ENCODE results near the gene RPL10A. TPM values are rescaled to one million over a fixed set of nuclear protein-coding genes. Genes with fewer than 3 reads are reported as not detected.

RPL10A gene
- total and polyA plus RNA-seq, 10 donors = 962 to 3,148 (median 1,054) TPM

- Histone ChIP-seq H3K4me1 (peaks cover 13 to 36% (median 24%) of the 10 kb centered on the region in 6 donors), H3K4me3 (no peak overlapping the region), H3K27me3 (replicated peaks in 1 of 7) (no peaks in the 10 kb centered on the region), H3K27ac (no peak overlapping the region), H3K9me3 (no peaks in the 10 kb centered on the region), H3K36me3 (no peaks in the 10 kb centered on the region)
- no peak for DNase-seq
- WGBS, 5 donors = 76 to 86% (median 81%) methylated on average over 7 of the region's 7 CpGs
- intact Hi-C loops (cut with DNase I; ENCODE audit: low total_unique reads) = no loop called here
- no peak for TF ChIP-seq POLR2AphosphoS5 (IDR thresholded peaks at IDR 0.05)
- TF ChIP-seq, protein P1, sequence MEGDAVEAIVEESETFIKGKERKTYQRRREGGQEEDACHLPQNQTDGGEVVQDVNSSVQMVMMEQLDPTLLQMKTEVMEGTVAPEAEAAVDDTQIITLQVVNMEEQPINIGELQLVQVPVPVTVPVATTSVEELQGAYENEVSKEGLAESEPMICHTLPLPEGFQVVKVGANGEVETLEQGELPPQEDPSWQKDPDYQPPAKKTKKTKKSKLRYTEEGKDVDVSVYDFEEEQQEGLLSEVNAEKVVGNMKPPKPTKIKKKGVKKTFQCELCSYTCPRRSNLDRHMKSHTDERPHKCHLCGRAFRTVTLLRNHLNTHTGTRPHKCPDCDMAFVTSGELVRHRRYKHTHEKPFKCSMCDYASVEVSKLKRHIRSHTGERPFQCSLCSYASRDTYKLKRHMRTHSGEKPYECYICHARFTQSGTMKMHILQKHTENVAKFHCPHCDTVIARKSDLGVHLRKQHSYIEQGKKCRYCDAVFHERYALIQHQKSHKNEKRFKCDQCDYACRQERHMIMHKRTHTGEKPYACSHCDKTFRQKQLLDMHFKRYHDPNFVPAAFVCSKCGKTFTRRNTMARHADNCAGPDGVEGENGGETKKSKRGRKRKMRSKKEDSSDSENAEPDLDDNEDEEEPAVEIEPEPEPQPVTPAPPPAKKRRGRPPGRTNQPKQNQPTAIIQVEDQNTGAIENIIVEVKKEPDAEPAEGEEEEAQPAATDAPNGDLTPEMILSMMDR (IDR thresholded peaks at IDR 0.05 in 8 of 11, conservative IDR thresholded peaks at IDR 0.05 in 3 of 11) = no peak
- no peak for TF ChIP-seq POLR2A (IDR thresholded peaks at IDR 0.05)
Observed at GRCh38 chr6:35448191-35448590, 20.0 kb upstream of the RPL10A start.

DNA sequence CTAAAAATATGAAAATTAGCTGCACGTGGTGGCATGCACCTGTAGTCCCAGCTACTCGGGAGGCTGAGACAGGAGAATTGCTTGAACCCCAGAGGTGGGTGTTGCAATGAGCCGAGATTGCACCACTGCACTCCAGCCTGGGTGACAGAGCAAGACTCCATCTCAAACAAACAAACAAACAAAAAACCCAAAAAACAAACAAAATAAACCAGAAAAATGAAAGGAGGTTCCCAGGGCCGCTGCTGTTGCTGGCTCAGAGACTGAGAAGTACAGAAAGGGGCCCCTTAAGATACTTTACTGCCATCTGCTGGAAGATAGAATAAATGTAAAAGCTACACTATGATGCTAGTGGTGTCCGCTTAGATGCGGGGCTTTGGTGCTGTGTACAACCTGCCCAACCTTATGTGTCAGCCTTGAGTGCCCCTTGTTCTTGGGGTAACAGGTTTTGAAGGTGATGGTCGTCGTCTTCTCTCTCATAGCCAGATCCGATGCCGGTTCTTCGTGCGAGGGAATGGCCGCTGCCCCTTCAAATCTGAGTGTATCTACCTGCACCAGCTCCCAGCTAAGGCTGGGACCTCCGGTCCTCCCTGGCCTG lies 18.8 kb upstream of the RPL10A start:
- no peak for DNase-seq
- 31 to 41% (median 34%) methylated on average over 14 of the region's 14 CpGs for WGBS, 5 donors
- intact Hi-C loops (cut with DNase I; ENCODE audit: low total_unique reads) = no loop called here
- H3K27ac ChIP-seq = no peak overlapping the region
- no peak overlapping the region for H3K4me3 ChIP-seq
- H3K27me3 ChIP-seq (replicated peaks in 1 of 7) = no peaks in the 10 kb centered on the region
- no peaks in the 10 kb centered on the region for H3K9me3 ChIP-seq
- no peaks in the 10 kb centered on the region for H3K36me3 ChIP-seq
- TF ChIP-seq POLR2AphosphoS5 (IDR thresholded peaks at IDR 0.05) = no peak
- TF ChIP-seq, protein P1 (IDR thresholded peaks at IDR 0.05 in 8 of 11, conservative IDR thresholded peaks at IDR 0.05 in 3 of 11) = peak; percentile 63 to 84 (median 78)
- peaks cover 22 to 48% (median 31%) of the 10 kb centered on the region in 6 donors for H3K4me1 ChIP-seq

DNA sequence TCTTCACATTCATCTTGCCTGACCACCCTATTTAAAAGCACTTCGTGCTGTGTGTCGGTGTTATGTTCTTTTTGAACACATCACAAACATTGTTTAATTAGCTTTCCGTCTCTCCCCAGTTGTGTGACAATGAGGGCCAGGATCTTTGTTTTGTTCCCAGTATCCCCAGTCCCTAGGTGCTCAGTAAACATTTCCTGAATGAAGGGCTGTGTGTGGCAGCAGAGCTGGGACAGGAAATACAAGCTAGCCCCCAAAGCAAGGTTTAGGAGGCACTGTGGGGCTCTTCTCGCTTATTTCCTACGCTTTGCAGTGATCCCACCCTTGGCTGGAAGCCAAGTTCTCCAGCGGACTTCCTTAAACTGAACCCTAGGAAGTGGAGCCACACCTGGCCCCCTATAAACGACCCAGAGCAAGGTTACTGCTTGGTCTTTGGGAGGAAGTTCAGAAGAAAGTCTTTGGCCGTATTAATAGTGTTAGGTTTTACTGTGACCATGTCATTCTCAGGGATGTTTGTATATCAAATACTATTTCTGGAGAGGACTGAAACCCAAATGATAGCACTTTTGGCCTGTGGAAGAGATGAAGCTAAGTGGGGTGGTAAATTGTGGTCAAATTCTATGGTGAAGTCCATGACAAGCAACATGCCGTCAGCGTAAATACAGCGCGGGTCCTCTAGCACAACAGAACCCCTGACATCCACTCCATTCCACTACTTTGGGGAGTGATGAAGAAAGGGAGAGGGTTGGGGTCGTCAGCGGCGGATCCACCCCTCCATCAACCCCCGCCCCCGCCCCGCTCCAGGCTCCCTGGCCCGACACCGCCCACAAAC lies 16.6 kb upstream of the RPL10A start:
- Histone ChIP-seq H3K27me3 (replicated peaks in 1 of 7) (no peaks in the 10 kb centered on the region), H3K27ac (peak overlapping the region in 7 of 8 donors; percentile 59 to 88 (median 79)), H3K4me1 (peaks cover 22 to 51% (median 31%) of the 10 kb centered on the region in 6 donors), H3K9me3 (no peaks in the 10 kb centered on the region), H3K36me3 (peaks cover 0 to 13% (median 6%) of the 10 kb centered on the region in 6 donors), H3K4me3 (peak overlapping the region; percentile 66 to 96 (median 82))
- intact Hi-C loops (cut with DNase I; ENCODE audit: low total_unique reads) = loop anchor here (5.0 kb wide), 1 partner anchor 109 kb away; the partner anchor contains the start of gene PPARD
- TF ChIP-seq POLR2AphosphoS5 (IDR thresholded peaks at IDR 0.05) (no peak), POLR2A (IDR thresholded peaks at IDR 0.05) (no peak)
- TF ChIP-seq, protein P1 (IDR thresholded peaks at IDR 0.05 in 8 of 11, conservative IDR thresholded peaks at IDR 0.05 in 3 of 11) = no peak
- WGBS, 5 donors = 8 to 15% (median 13%) methylated on average over 20 of the region's 20 CpGs
- no peak for DNase-seq

All from spleen (tissue), 11 donors.